H1 (cell line): ENCODE data around the gene CDKN2C. TPM values are rescaled to one million over a fixed set of nuclear protein-coding genes. Genes with fewer than 3 reads are reported as not detected.

Experiments
- CTCF ChIA-PET: fragments of 300-600 bp; sonication (Branson Sonifier 250); formaldehyde crosslinking; loops from one replicate; lab custom pipeline; 2021; ENCODE audit not compliant: partially characterized antibody; lab: Charles Lee
- POLR2A ChIA-PET: fragments of 300-600 bp; sonication (Branson Sonifier 250); formaldehyde crosslinking; loops from one replicate; lab custom pipeline; 2021; ENCODE audit warnings: inconsistent platforms; ENCODE audit not compliant: partially characterized antibody; lab: Charles Lee
- DNase-seq, 2 experiments: peaks; one replicate each; pipeline versions ENCODE4 v3.0.0 to v3.0.0-alpha.2; 2010 to 2022; ENCODE audit warnings: low spot score in 2 of 2, low read depth in 1 of 2, mixed read lengths in 1 of 2
- FAIRE-seq: peaks from 2 replicates; lab custom pipeline; 2011; peaks lifted over from hg19 to GRCh38; lab: Jason Lieb, UNC
- H2AFZ ChIP-seq: 2 replicates; pipeline ENCODE4 v1.8.1; 2012; ENCODE audit warnings: low read length, inconsistent platforms
- H2AK5ac ChIP-seq: 2 replicates; pipeline ENCODE4 v1.6.1; 2013; ENCODE audit warnings: low read depth, low read length
- H2BK120ac ChIP-seq: replicated peaks from 2 replicates; pipeline ENCODE3; 2013; ENCODE audit warnings: low read depth, low read length, inconsistent platforms
- H2BK12ac ChIP-seq: 2 replicates; pipeline ENCODE4 v1.6.1; 2013; ENCODE audit warnings: low read depth, low read length
- H2BK15ac ChIP-seq: 2 replicates; pipeline ENCODE4 v1.6.1; 2013; ENCODE audit warnings: low read length
- H2BK20ac ChIP-seq: 2 replicates; pipeline ENCODE4 v1.6.1; 2013; ENCODE audit warnings: low read length
- H2BK5ac ChIP-seq: 2 replicates; pipeline ENCODE4 v1.6.1; 2013; ENCODE audit warnings: low read depth, low read length
- H3K14ac ChIP-seq: 2 replicates; pipeline ENCODE4 v1.6.1; 2013; ENCODE audit warnings: inconsistent platforms; ENCODE audit not compliant: insufficient read length
- H3K18ac ChIP-seq: 2 replicates; pipeline ENCODE4 v1.6.1; 2013; ENCODE audit warnings: low read length; ENCODE audit errors: extremely low read depth
- H3K23ac ChIP-seq: 2 replicates; pipeline ENCODE4 v1.6.1; 2013; ENCODE audit warnings: inconsistent platforms; ENCODE audit not compliant: insufficient read length
- H3K23me2 ChIP-seq: 2 replicates; pipeline ENCODE4 v1.6.1; 2013; ENCODE audit warnings: low read depth, low read length
- H3K27ac ChIP-seq: 2 replicates; pipeline ENCODE4 v1.6.1; 2011; ENCODE audit warnings: low read depth, low read length, inconsistent platforms
- H3K27me3 ChIP-seq, 4 experiments: replicated peaks in 1 of 4; 1 replicate in 1 of 4; 2 replicates in 3 of 4; pipeline versions ENCODE4 v1.6.1 to v1.8.1; 2011 to 2013; ENCODE audit warnings: low read length in 3 of 4, mild to moderate bottlenecking in 3 of 4, inconsistent platforms in 2 of 4, mixed read lengths in 2 of 4, moderate library complexity in 1 of 4; ENCODE audit not compliant: control insufficient read depth in 3 of 4, insufficient read depth in 3 of 4; ENCODE audit errors: extremely low read depth in 1 of 4
- H3K36me3 ChIP-seq, 4 experiments: 2 replicates each; pipeline versions ENCODE4 v1.6.1 to v1.8.1; 2011 to 2013; ENCODE audit warnings: mild to moderate bottlenecking in 4 of 4, low read length in 3 of 4, moderate library complexity in 2 of 4, control low read depth in 1 of 4, inconsistent platforms in 1 of 4; ENCODE audit not compliant: insufficient read depth in 4 of 4, control insufficient read depth in 2 of 4
- H3K4ac ChIP-seq: replicated peaks from 2 replicates; pipeline ENCODE3; 2013; ENCODE audit warnings: low read length, low read depth, mixed read lengths, inconsistent platforms; ENCODE audit not compliant: insufficient read length
- H3K4me1 ChIP-seq, 4 experiments: replicated peaks in 1 of 4; 1 replicate in 1 of 4; 2 replicates in 3 of 4; pipeline versions ENCODE4 v1.6.1 to v1.8.1; 2011 to 2013; ENCODE audit warnings: low read length in 3 of 4, inconsistent platforms in 2 of 4, mixed read lengths in 1 of 4; ENCODE audit not compliant: insufficient read depth in 4 of 4, control insufficient read depth in 3 of 4
- H3K4me2 ChIP-seq, 2 experiments: 2 replicates each; pipeline versions ENCODE4 v1.6.1 to v1.8.1; 2011 to 2013; ENCODE audit warnings: low read depth in 2 of 2, low read length in 2 of 2, control low read depth in 1 of 2, inconsistent platforms in 1 of 2, mild to moderate bottlenecking in 1 of 2; ENCODE audit not compliant: insufficient read depth in 1 of 2
- H3K4me3 ChIP-seq, 4 experiments: fragments of 200-600, 300-600 bp in 1 of 4; sonication (generic), shearing (Covaris generic), sonication (Bioruptor Twin) in 1 of 4; 2 replicates each; pipeline versions ENCODE4 v1.5.1 to v1.8.1; 2011 to 2016; ENCODE audit warnings: low read length in 4 of 4, low read depth in 3 of 4, control low read depth in 2 of 4, inconsistent platforms in 2 of 4, mild to moderate bottlenecking in 2 of 4, mixed read lengths in 1 of 4, moderate library complexity in 1 of 4; ENCODE audit not compliant: insufficient read depth in 2 of 4; ENCODE audit errors: extremely low read depth in 1 of 4
- H3K56ac ChIP-seq: replicated peaks from 2 replicates; pipeline ENCODE3; 2013; ENCODE audit warnings: low read depth, mild to moderate bottlenecking, mixed read lengths, low read length, inconsistent platforms; ENCODE audit not compliant: insufficient read length
- H3K79me1 ChIP-seq: 2 replicates; pipeline ENCODE4 v1.6.1; 2013; ENCODE audit warnings: low read depth, low read length, control low read depth
- H3K79me2 ChIP-seq, 2 experiments: 2 replicates each; pipeline versions ENCODE4 v1.6.1 to v1.8.1; 2012 to 2013; ENCODE audit warnings: low read length in 2 of 2, mild to moderate bottlenecking in 2 of 2, inconsistent platforms in 1 of 2; ENCODE audit not compliant: insufficient read depth in 2 of 2, control insufficient read depth in 1 of 2
- H3K9ac ChIP-seq, 4 experiments: replicated peaks in 1 of 4; 1 replicate in 1 of 4; 2 replicates in 3 of 4; pipeline versions ENCODE4 v1.6.1 to v1.8.1; 2011 to 2013; ENCODE audit warnings: low read depth in 3 of 4, low read length in 3 of 4, control low read depth in 2 of 4, mild to moderate bottlenecking in 2 of 4, moderate library complexity in 2 of 4, inconsistent platforms in 1 of 4; ENCODE audit errors: extremely low read depth in 1 of 4
- H3K9me3 ChIP-seq, 2 experiments: 2 replicates each; pipeline versions ENCODE4 v1.6.1 to v1.8.1; 2012 to 2013; ENCODE audit warnings: mild to moderate bottlenecking in 2 of 2, moderate library complexity in 2 of 2, control low read depth in 1 of 2, inconsistent platforms in 1 of 2, low read depth in 1 of 2, low read length in 1 of 2, mixed read lengths in 1 of 2; ENCODE audit not compliant: insufficient read depth in 2 of 2
- H4K20me1 ChIP-seq, 2 experiments: replicated peaks in 1 of 2; 2 replicates each; pipeline versions ENCODE3 to v1.8.1; 2011 to 2013; ENCODE audit warnings: inconsistent platforms in 2 of 2, low read length in 2 of 2, mild to moderate bottlenecking in 1 of 2; ENCODE audit not compliant: insufficient read depth in 2 of 2, control insufficient read depth in 1 of 2
- H4K5ac ChIP-seq: 2 replicates; pipeline ENCODE4 v1.6.1; 2013; ENCODE audit warnings: low read length, low read depth, mixed read lengths, inconsistent platforms; ENCODE audit not compliant: insufficient read length
- H4K8ac ChIP-seq: 2 replicates; pipeline ENCODE4 v1.8.0; 2013; ENCODE audit warnings: mild to moderate bottlenecking, moderate library complexity, low read length, inconsistent platforms; ENCODE audit not compliant: insufficient read depth; ENCODE audit errors: extremely low read depth
- H4K91ac ChIP-seq: replicated peaks from 2 replicates; pipeline ENCODE3; 2013; ENCODE audit warnings: low read length, mixed read lengths, inconsistent platforms; ENCODE audit not compliant: insufficient read length
- ASH2L ChIP-seq: fragments of 200-600, 300-600 bp; sonication (generic); IDR thresholded peaks from one replicate; pipeline ENCODE4 v1.7.1; 2017; ENCODE audit warnings: low read length
- CBX8 ChIP-seq: fragments of 300-800, 300-1000 bp; sonication (generic); IDR thresholded peaks from 2 replicates; pipeline ENCODE4 v1.7.1; 2016; ENCODE audit warnings: low read depth, low read length, borderline replicate concordance
- CEBPB ChIP-seq: IDR thresholded peaks from 2 replicates; pipeline ENCODE4 v1.6.1; 2012; ENCODE audit warnings: low read depth, low read length
- CHD2 ChIP-seq: IDR thresholded peaks from 2 replicates; pipeline ENCODE4 v1.6.1; 2012; ENCODE audit warnings: low read length, improper control_type of control experiment
- E2F6 ChIP-seq: IDR thresholded peaks from 2 replicates; pipeline ENCODE4 v1.6.1; 2012; ENCODE audit warnings: inconsistent platforms
- EP300 ChIP-seq, 2 experiments: IDR thresholded peaks; 1 replicate in 1 of 2; 2 replicates in 1 of 2; pipeline ENCODE4 v1.6.1; 2011 to 2012; ENCODE audit warnings: low read depth in 2 of 2, low read length in 2 of 2, mild to moderate bottlenecking in 2 of 2, borderline replicate concordance in 1 of 2, inconsistent platforms in 1 of 2, moderate library complexity in 1 of 2
- KDM1A ChIP-seq: fragments of 200-600, 300-600 bp; sonication (generic); IDR thresholded peaks from 2 replicates; pipeline ENCODE4 v1.7.1; 2016; ENCODE audit warnings: mild to moderate bottlenecking, low read length, borderline replicate concordance
- KDM5A ChIP-seq: fragments of 200-600 bp; IDR thresholded peaks from 2 replicates; pipeline ENCODE4 v1.7.1; 2012; ENCODE audit warnings: mild to moderate bottlenecking, low read length, inconsistent platforms, mixed read lengths
- POLR2AphosphoS5 ChIP-seq: IDR thresholded peaks from 2 replicates; pipeline ENCODE4 v1.6.1; 2011; ENCODE audit warnings: low read depth, low read length
- RXRA ChIP-seq: IDR thresholded peaks from 2 replicates; pipeline ENCODE4 v1.6.1; 2011; ENCODE audit warnings: low read depth, mild to moderate bottlenecking, low read length, moderate library complexity; ENCODE audit not compliant: insufficient read depth
- SP4 ChIP-seq: IDR thresholded peaks from 2 replicates; pipeline ENCODE4 v1.6.1; 2012; ENCODE audit warnings: low read length, inconsistent platforms
- TBP ChIP-seq: IDR thresholded peaks from 2 replicates; pipeline ENCODE4 v1.6.1; 2011; ENCODE audit warnings: low read depth, low read length, improper control_type of control experiment
- polyA plus RNA-seq, 7 experiments: library from polyadenylated mRNA; depleted of rRNA in 3 of 7; stranded (reverse) in 5 of 7; unstranded in 2 of 7; fragments of >200 nt in 5 of 7; fragments of 200-250 nt in 2 of 7; gene quantifications; 1 replicate in 5 of 7; 2 replicates in 1 of 7; 4 replicates in 1 of 7; pipeline versions ENCODE4 v1.2.1 to v1.2.3, GENCODE V29; 2011 to 2013; ENCODE audit warnings: missing spikeins in 2 of 7, mixed read lengths in 2 of 7
- total RNA-seq: library from RNA; stranded (reverse); fragmentation: NEBNext Ultra II Directional; extraction: Animal tissue kit (Norgen Biotek cat#: 25700); gene quantifications from 2 replicates; pipeline ENCODE4 v1.2.1, GENCODE V29; 2021

CDKN2C gene
- total and polyA plus RNA-seq, 2 of the 8 experiments (the other 6 are each of a cell fraction or from before 2014, with no cell fraction given): not detected

- Histone ChIP-seq H3K9ac (no peak overlapping the region), H4K8ac (no peak overlapping the region), H3K4ac (no peak overlapping the region), H3K23me2 (no peaks in the 10 kb centered on the region), H2BK5ac (no peak overlapping the region), H2BK15ac (no peak overlapping the region), H2BK120ac (no peak overlapping the region), H4K91ac (no peak overlapping the region), H2AFZ (no peak overlapping the region), H3K4me3 (no peak overlapping the region), H4K5ac (no peak overlapping the region), H3K56ac (no peak overlapping the region), H3K79me2 (no peaks in the 10 kb centered on the region), H3K36me3 (no peaks in the 10 kb centered on the region), H3K18ac (no peak overlapping the region), H2BK20ac (no peak overlapping the region), H3K4me1 (no peaks in the 10 kb centered on the region), H4K20me1 (no peaks in the 10 kb centered on the region), H3K9me3 (no peaks in the 10 kb centered on the region), H2AK5ac (no peak overlapping the region), H2BK12ac (no peak overlapping the region), H3K79me1 (no peaks in the 10 kb centered on the region), H3K4me2 (no peak overlapping the region), H3K27ac (no peak overlapping the region), H3K23ac (no peak overlapping the region), H3K14ac (no peak overlapping the region), H3K27me3 (no peaks in the 10 kb centered on the region)
- ChIA-PET POLR2A (no interaction called here), CTCF (no interaction called here)
- no peak for TF ChIP-seq CHD2
- TF ChIP-seq EP300 (IDR thresholded peaks at IDR 0.05; ENCODE audit: borderline replicate concordance in 1 of 2, low read depth in 2 of 2, low read length in 2 of 2): no peak
- TF ChIP-seq POLR2AphosphoS5: no peak
- no peak for TF ChIP-seq KDM5A
- no peak for TF ChIP-seq E2F6
- no peak for TF ChIP-seq TBP
- TF ChIP-seq ASH2L: no peak
- TF ChIP-seq RXRA: no peak
- TF ChIP-seq CBX8: no peak
- TF ChIP-seq SP4: no peak
- TF ChIP-seq CEBPB: no peak
- TF ChIP-seq KDM1A: no peak
- no peak for DNase-seq
- no peak for FAIRE-seq
Measured at GRCh38 chr1:51019811-51020210, 49.8 kb downstream of the CDKN2C start.
